Hematopoietic multipotent progenitor cell treated with erythropoietin and hydrocortisone succinate and interleukin-3 and kit ligand, for 15 days (in vitro differentiated cells): ENCODE data around the gene SMNDC1.

Experiments used
- DNase-seq: peaks from one replicate; pipeline ENCODE4 v3.0.0-alpha.2; 2015; ENCODE audit warnings: low spot score

Gene SMNDC1

DNA sequence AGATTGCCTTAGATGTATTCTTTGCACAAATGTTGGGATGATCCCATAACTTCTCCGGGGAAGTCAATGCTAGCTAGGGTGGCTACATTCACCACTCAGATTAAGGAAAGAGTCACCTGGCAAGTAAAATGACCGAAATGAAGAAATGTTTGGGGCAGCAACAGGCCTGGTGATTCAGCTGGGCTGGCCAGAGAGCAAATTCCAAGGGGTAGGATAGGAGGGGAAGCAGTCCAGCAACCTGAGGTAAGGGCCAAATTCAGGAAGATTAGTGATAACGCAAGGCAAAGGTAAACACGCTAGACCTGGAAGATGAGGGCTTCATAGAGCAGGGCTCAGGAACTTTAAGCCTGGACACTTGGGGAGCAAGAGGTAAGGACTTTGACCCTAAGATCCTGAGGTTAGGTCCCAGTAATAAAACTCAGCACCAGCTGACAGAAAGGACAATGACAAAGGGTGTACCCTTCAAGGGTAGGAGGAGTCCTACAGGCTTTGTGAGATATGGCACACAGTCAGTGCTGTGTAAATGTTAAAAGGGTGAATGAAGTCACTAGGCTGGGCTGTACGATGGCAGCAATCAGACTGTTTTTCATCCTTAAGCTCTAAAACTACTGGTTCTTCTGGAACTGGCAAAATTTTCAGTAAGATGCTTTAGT, 22.7 kb upstream of the SMNDC1 start:
- DNase-seq, result no peak

DNA sequence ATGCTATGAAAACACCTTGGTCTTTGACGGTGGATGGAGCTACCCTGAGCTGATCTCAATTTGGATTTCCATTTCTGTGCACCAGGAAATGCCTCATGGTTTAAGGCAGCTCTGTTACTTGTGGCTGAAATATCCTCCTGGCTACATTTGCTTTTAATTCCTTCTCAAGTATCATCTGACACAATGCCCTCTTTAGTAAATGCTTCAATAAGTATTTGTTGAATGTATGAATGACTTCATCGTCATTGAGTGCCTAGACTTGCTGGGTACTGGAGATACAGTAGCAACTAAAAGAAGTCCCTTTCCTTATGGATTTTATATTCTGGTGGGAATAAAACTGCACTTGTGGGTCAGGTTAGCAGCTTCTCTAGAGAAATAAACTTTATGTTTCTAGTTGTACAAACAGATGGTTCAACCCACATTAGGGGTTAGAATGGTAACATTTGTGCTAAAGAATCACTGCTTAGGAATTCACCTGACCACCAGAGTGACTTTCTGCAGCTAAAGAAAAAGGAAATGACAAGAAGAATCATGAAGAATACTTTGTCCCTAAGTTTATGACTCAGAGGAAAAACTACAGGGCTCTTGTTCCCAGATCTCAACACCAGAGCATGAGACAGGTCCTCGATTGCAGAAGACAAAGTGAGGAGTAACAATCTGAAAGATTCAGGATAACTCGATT, 21.8 kb upstream of the SMNDC1 start:
- DNase-seq, result no peak

DNA sequence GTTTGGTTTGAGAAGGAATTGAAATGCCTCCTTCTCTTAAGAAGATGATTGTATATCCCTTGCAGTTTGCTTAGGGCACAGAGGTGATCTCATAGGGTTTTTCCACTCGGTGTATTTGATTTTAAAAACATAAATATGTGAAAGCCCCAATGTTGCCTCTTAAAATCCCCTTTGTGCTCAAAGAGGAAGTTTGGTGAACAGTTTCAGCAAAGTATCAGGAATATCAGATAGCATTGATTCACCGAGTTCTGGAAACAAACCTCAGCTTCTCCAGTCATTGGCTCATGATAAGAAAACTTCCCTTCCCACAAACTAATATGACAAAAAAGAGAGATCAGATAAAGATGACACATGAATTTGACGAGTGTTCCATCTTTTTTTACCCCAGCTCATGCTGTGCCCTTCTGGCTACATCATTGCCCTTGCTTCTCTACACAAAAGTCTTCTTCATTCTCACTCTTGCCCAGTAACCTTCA, 20.1 kb upstream of the SMNDC1 start:
- no peak for DNase-seq

DNA sequence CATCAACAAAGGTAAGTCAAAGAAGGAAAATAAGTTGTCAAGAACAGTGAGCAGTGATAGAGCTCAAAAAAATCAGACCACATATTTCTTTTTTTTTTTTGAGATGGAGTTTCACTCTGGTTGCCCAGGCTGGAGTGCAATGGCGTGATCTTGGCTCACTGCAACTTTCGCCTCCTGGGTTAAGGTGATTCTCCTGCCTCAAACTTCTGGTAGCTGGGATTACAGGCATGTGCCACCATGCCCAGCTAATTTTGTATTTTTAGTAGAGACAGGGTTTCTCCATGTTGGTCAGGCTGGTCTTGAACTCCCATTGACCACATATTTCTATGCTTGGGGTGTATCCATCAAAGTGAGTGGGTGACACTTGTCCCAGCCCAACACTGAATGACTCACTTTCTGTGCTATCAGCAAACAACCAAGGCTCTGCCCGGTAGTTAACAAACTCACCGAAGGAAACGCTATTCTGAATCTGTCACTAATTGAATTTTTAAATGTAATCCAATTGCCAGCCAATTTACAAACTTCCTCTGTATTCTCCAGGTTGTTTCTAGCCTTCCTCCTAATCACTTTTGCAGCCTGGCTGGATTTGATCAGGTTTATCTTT, 19.6 kb upstream of the SMNDC1 start:
- no peak for DNase-seq

DNA sequence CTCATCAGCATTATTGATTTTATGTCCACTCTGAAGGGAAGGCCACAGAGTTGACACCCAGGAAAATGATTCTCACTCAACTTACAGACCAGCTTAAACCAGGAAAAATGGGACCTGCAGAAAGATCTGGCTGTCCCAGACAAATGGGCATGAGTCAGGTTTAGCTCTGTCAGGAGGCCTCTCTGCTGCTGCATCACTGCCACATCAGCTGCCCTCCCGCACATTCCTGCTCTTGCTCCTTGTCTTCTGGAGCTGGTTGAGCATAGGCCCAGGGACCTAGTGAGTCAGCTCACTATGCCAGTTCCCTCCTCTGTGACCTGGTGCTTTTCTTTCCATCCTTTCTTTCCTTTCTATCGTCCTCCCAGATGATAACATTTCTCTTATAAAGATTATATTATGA, 18.8 kb upstream of the SMNDC1 start:
- no peak for DNase-seq

DNA sequence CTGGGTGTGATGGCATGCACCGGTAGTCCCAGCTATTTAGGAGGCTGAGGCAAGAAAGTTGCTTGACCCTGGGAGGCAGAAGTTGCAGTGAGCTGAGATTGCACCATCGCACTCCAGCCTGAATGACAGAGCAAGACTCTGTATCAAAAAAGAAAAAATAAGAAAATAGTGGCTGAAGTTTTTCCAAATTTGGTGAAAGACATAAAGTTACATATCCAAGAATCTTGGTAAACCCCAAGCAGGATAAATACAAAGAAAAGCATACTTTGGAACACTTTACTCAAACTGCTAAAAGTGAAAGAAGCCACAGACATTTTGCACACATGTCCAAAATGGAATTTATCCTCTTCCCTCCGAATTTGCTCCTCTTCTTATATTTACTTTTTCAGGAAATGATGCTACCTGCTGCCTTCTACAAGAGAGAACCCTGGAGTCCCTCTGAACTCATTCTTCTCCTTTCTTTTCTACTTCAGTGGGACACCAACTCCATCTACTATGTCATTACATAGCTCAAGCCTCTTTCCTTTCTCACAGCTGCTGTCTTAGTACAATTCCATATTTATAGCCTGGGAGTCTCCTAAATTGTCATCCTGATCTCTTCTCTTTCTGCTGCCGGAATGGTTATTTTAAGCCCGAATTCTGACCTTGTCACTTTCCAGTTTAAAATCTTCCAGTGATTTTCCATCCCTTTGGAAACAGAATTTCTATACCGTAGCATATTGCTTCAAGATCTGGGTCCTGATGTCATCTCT, 17.3 kb upstream of the SMNDC1 start:
- DNase-seq, result no peak

DNA sequence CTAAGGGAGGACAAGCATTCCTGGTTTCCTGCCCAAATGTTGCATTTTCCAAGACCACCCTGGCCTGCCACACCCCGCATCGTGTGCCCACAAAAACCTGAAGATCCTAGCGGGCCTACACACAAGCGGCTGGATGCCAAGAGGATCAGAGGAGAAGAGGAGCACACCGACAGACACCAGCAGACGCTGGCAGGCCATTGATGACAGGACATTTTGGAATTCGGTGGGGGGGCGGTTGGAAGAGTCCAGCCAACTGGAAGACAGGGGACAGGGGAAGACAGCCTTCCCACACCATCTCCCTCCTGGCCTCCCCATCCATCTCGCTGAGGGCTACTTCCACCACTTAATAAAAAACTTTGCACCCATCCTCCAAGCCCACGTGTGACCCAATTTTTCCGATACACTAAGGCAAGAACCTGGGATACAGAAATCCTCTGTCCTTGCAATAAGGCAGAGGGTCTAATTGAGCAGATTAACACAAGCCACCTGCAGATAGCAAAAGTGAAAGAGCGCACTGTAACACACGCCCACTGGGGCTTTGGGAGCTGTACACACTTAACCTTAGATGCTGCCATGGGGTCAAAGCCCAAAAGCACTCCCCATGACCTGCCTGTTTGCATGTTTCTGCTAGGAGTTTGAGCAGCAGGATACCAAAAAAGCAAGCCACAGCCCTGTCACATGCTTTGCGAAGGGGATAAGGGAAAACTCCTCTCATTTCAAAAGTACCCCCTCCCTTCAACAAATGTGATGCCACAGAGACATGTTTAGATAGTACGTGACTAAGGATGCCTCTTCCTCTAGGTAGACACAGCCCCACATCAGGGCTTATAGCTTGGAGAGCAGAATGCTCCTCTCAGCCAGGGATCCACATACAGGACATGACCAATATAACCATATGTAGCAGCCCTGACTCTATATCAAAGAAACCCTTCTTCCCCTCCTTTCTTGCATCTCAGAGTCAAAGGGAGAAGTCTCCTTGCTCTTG, 13.4 kb upstream of the SMNDC1 start:
- DNase-seq, result no peak

DNA sequence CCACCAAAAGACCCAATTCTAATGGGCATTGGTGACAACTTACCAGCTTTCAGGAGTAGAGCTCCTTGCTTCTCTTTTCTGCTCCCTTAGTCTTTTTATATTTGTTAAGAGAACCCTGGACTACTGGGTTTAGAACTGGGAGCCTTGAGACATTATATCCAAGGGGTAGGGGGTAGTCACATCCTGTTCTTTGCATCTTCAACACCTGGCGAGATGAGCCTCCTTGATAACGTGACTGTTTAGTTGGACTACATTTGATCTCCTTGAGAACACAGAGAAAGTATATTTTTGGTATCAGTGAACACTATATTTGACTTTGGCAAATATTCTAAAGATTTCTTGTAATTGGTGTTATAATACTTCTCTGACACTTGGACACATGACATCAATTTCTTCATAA, 9.0 kb upstream of the SMNDC1 start:
- no peak for DNase-seq

DNA sequence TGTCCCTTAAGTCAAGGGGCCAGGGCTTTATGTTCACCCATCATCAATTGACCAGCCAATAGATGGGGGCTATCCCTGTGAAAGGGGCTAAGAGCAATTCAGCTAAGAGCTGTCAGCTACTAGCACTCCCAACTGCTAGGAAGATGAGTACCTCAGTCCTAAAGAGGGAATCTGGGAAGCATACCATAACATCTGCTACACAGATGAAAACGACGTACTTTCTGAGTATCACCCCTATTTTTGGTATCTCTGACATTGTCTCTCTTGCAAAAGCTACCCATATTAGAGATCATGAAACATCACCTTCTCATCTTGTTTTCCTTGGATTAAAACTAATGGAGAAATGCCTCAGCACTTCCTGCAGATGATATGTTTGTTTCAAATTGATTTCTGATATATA, 7.5 kb upstream of the SMNDC1 start:
- DNase-seq, result no peak

DNA sequence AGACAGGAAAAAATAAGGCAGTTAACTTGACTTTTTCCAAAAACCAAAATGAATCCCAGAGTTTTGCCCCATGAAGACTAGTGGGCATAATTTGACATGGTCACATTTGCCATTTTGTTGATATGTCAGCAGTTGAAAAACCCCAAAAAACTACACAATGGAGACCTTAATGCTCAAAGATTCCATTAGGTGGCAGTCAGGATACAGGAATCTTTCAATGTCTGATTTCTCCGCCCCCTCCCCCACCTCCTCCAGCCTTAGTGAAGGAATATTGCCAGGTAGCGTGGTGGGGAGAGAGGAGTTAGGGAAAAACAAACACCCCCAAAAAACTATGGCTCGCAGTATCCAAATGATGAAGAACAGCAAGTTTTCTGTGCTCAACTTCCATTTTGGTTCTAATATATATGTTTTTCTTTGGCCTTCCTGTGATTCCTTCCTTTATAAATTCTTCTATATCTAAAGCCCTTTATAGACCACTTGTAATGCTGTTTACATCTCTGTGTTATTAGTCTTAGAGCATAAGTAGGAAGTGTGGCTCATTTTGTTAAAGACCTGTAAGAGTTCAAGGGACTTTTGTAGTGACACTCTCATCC, 6.7 kb upstream of the SMNDC1 start:
- DNase-seq, result peak; percentile 45

DNA sequence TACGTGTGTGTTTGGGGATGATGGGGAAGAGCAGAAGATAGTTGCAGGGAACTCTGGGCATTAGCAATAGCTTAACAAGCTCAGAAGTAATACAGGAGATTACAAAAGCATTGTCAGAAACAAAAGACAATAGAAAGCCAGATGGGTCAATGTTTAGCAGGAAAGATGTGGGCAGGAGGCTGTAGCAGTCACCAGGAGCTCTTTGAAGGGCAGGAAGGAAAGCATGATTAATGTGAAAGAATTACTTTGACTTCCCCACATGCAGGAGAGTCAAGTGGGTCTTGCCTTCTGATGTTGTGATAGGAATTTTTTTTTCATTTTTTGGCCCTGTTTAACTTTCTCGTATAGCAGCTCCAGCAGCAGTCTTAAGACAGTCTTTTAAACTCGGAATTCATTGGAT, 6.0 kb upstream of the SMNDC1 start:
- DNase-seq, result no peak

DNA sequence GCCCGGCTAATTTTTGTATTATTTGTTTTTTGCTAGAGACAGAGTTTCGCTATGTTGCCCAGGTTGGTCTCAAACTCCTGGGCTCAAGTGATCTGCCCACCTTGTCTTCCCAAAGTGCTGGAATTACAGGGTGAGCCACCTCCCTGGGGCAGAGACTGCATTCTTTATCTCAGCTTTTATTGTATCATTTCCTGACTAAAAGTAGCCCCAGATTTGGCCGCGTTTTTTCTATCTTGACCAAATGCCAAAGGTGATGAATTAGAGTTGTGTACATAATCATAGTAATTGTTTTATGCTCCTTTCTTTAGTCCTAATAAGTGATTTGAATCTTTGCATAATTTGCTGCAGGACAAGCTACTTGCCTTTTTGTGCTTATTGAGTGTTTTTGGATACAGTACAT, 3.1 kb upstream of the SMNDC1 start:
- DNase-seq, result no peak

DNA sequence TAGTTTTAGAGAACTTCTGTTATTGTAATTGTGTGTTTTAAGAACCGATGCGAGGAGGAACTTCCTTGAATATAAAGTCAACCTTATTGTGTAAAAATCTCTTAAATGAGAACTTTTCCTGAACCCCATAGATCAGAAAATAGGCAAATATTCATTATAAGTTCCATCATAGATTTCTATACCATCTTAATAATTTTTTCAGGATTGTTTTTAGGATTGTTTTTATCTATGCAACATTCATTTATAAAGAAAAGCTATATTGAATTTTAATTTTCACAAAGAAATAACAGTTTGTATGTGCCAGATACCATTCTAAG, 1.7 kb upstream of the SMNDC1 start:
- no peak for DNase-seq

DNA sequence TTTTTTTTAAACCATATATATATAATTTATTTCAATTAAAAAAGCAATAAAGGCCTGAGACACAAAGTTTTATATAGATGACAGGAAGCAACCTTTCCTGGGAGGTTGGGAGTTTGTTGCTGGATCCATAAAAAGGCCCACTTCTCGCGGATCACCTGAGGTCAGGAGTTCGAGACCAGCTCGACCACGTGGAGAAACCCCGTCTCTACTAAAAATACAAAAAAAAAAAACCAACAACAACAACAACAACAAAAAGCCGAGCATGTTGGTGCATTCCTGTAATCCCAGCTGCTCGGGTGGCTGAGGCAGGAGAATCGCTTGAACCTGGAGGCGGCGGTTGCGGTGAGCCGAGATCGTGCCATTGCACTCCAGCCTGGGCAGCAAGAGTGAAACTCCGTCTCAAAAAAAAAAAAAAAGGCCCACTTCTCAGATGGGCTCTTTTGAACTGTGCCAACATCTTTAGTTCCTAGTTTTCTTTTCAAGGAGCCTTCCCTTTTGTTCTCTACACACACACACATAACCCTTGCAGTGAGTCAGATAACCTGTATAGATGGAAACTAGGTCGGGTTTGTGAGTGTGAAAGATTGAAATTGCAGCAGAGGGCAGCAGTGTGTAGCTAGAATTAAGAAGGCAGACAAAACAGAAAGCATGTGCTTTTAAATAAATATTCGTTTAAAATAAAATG, 1.2 kb upstream of the SMNDC1 start:
- peak; percentile 71 for DNase-seq

DNA sequence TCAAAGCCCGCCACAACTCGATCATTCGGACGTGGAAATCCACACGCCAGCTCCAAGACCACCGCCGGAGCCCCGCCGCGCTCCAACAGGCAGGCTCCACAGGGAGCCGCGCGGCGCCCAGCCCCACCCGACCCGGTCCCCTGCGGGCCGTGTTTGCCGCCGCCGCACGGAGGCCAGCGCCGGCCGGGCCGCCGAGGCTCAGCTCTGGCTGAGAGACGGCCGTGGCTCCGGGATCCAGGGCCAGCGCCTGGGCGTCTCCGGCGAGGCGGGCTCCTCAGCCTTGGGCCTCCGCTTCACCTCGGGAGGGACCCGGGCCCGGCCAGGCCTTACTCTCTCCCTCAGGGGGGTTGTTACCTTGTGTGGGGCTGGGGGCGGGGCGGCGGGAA, 333 bp downstream of the SMNDC1 start:
- DNase-seq, result peak; percentile 52

DNA sequence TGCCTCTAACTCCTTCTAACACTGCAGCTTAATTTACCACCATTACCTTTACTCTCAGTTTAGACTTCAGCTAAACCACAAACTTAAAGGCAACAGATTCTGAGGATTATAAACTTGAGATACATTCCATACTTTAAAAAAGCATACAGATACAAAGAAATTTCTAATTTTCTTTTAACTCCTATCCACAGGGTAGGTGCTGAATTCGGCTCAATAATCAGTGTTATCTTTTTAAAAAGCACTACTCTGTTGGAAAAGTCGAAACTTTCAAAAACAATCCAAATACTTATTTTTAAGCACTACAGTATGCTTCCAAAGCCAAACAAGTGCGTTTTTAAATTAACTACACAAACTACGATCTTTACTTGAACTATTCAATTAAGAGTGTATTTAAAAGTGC, 1.0 kb downstream of the SMNDC1 start:
- no peak for DNase-seq

DNA sequence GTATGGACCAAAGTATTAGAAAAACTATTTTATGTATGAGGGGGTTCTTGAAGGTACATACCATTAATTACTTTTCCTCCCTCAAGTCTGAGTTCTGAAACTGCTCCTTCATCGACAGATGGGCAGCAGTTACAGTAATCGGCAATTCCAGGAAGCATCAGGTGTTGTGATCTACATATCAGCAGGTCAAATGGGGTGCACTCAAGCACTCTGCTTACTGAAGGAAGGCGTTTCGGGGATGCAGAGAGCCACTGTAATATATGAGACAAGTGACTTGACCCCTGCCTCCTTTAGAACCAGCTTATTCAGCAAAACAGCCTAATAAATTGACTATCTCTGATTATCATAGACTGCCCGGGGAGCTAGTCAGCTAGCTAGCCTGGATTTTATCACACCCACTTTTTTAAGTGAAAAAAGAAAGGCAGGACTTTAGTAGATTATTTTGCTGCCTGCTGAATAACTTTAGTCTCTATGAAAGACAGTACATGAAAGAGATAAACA, 4.2 kb downstream of the SMNDC1 start:
- DNase-seq, result no peak

DNA sequence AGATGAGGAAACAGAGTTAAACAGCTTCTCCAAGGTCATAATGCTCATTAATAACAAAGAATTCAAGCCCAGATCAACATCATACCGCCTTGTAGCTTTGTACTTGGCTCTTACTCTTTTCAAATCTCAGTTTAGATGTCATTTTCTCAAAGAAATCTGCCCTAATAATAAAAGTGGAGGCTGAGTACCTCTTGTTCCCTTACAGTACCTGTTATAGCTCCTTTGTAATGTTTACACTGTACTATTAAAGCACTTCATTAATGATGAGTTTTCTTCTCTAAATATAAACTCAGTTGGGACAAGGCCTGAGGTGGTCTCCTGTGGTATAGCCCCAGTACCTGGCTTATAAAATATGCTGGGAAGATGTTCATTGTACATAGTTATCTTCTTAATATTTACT, 7.8 kb downstream of the SMNDC1 start:
- no peak for DNase-seq

DNA sequence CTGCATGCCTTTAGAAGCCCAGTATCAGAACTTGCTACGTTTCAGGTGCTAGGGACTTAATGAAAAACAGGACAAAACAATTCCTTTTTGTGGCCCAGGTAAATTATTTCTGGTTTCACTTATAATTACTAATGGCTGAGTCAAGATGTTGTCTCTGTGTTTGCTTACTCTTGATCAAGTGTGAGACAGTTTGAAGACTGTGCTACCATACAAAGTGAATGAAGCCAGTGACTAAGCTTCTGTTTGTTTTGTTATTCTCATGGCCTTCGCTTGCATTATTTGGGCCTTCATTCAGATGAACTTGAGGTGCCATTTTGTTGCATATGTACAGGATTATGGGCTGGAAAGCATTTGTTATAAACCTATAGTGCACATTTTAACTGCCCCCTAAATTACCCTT, 17.9 kb downstream of the SMNDC1 start:
- DNase-seq, result no peak

DNA sequence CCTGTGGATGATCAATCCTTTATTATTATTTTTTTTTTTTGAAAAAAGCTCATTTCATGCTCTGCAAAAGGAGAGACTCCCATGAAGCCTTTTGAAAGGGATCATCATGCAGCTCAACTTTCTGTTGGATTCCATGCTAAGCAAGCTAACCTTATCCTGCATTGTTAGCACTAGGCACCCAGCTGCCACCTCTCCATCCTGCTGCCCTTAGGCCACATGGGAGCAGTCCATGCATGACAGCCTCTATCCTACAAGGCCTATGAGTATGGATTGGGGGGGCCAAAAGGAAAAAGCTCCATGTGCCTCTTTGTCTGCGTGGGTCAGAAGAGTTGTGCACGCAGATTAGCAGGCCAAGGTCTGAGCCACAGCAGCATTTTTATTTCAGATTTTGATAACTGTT, 19.2 kb downstream of the SMNDC1 start:
- DNase-seq, result no peak

DNA sequence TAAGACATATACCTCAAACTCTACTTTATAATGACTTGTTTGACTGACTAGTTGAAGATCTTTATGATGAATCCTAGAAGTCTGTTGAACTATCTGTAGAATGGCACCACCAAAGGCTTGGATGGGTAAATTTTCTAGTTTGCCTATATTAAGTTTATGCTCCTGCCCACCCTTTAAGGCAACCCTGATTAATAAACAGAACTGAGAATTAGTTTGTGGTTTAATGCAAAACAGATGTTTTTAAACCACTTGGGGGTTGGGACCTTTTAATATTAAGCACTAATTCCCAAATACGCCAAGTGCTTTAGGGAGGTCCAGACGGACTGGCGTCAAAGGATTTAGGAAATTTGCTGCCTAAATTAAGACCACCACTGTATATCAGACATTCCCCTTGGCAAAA, 20.5 kb downstream of the SMNDC1 start:
- no peak for DNase-seq
